Cardiac fibroblast (primary cell): ENCODE measurements around the gene TTC22.

Experiments used
- DNase-seq, 2 donors: peaks; one replicate each; pipeline versions ENCODE4 v3.0.0 to v3.0.0-alpha.2; 2010; ENCODE audit warnings: low read depth in 2 of 2
- H3K4me3 ChIP-seq, 2 donors: replicated peaks in 1 of 2; 1 replicate in 1 of 2; 2 replicates in 1 of 2; pipeline ENCODE4 v1.5.1; 2011; ENCODE audit warnings: low read depth in 2 of 2, low read length in 2 of 2, mild to moderate bottlenecking in 2 of 2, moderate library complexity in 1 of 2
- TF ChIP-seq, protein P1 (sequence below): IDR thresholded peaks from one replicate; pipeline ENCODE4 v1.5.1; 2011; ENCODE audit warnings: low read depth, mild to moderate bottlenecking, low read length, inconsistent platforms

Gene TTC22

DNA sequence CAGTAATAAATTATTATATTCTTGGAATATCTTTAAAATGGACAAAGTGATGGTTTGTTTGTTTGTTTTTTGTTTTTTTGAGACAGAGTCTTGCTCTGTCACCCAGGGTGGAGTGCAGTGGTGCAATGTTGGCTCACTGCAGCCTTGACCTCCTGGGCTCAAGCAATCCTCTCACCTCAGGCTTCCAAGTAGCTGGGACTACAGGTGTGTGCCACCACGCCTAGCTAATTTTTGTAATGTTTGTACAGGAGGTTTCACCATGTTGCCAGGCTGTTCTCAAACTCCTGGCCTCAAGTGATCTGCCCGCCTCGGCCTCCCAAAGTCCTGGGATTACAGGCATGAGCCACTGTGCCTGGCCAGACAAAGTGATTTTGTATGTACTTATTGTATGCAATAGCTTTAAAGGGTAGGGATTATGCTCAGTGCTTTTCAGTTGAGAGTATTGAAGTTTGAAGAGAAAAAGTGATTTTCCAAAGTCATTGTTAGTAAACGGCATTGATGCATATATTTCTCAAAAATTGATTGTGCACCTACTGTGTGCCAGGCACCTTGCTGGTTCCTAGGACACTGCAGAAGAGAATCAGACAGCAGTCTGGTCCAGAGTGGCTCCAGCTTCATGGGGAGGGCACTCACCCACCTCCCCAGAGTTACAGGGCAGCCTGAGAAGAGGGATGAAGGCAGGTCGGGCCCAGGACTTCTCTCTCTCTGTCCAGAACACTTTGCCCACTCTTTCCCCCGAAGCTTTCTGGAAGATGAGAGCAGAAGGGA lies 34.2 kb upstream of the TTC22 start:
- DNase-seq, result no peak
- TF ChIP-seq, protein P1, sequence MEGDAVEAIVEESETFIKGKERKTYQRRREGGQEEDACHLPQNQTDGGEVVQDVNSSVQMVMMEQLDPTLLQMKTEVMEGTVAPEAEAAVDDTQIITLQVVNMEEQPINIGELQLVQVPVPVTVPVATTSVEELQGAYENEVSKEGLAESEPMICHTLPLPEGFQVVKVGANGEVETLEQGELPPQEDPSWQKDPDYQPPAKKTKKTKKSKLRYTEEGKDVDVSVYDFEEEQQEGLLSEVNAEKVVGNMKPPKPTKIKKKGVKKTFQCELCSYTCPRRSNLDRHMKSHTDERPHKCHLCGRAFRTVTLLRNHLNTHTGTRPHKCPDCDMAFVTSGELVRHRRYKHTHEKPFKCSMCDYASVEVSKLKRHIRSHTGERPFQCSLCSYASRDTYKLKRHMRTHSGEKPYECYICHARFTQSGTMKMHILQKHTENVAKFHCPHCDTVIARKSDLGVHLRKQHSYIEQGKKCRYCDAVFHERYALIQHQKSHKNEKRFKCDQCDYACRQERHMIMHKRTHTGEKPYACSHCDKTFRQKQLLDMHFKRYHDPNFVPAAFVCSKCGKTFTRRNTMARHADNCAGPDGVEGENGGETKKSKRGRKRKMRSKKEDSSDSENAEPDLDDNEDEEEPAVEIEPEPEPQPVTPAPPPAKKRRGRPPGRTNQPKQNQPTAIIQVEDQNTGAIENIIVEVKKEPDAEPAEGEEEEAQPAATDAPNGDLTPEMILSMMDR, result no peak
- no peak overlapping the region for H3K4me3 ChIP-seq

DNA sequence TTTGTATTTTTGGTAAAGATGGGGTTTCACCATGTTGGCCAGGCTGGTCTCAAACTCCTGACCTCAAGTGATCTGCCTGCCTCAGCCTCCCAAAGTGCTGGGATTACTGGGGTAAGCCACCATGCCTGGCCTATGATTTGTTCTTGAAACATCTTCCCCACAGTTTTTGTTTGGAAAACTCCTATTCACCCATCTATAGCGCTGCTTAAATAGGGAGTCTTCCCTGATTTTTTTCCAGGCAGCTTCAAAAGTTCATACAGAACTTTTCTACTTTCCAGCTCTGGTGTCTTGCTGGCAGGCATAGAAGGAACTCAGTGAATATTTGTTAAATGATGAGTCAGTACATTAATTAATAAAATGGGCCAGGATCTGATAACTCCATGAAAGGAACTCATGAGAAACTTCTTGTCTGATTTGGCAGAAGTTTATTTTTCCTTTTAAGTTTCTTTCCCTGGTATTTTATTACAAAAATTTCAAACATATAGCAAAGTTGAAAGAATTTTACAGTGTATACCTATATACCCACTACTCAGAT lies 33.0 kb upstream of the TTC22 start:
- DNase-seq, result no peak
- no peak overlapping the region for H3K4me3 ChIP-seq
- TF ChIP-seq, protein P1, result no peak

DNA sequence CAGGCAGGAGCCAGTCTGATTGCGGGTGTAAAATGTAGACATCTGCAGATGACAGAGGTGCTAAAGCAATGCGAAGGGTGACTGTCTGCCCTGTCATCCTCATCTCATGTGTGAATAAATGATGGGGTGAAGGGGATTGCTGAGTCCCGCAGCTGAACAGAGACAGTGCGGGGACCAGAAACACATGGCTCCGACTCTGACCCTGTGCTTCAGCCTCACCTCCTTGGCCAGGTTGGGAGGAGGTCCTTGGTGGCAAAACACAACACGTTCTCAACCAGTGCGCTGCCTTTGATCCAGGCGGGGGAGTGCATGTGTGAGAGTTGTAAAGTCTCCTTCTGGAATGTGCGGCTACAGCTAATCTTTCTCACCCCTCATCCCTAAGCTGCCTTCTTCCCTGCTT lies 32.0 kb upstream of the TTC22 start:
- TF ChIP-seq, protein P1, result no peak

DNA sequence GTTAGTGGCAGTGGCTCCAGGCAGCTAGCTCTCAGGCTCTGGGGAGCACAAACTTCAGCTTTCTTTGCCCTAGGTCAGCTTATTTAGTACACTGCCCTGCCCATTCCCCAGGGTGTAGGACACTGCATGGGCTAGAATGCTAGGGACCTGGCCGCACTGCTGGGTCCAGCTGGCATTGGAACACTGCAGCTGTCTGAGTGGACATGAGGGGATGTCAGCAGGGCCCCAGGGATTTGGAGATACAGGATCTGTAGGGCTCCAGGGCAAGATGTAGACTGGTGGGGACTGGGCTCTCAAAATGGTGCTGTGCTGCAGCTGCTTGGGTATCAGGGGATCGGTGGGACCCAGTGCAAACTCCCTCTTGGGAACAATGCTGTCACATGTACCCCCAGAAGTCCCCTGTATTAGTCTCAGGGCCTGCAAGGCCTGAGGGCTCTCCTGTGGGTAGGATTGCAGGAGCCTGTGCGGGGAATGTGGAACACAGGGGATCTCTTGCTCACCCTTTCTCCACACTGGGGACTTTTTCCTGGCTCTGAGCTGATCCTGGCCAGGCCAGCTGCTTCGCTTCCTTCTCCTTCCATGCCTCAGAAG lies 25.2 kb upstream of the TTC22 start:
- DNase-seq, result no peak
- TF ChIP-seq, protein P1, result no peak

More for the DNA sequence above, 32.0 kb upstream of the TTC22 start:
- H3K4me3 ChIP-seq, result no peak overlapping the region
- DNase-seq, result no peak

DNA sequence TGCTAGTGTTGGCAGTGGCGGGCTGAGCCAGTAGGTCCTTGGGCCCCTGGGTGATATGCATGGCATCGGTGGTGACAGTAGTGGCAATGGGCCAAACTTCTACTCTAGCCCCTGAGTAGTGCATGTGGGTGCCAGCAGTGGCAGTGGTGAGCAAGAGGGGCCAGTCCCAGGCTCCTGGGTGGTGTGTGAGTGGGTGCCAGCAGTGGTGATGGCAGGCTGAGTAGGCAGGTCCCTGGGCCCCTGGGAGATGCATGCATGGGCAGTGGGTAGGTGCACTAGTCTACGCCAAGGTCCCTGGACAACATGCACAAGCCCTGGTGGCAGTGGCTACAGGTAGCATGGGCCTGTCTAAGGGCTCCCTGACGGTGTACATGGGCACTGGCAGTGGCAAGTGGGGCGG lies 24.6 kb upstream of the TTC22 start:
- no peak overlapping the region for H3K4me3 ChIP-seq
- DNase-seq, result no peak
- TF ChIP-seq, protein P1, result no peak

More for the DNA sequence above, 25.2 kb upstream of the TTC22 start:
- no peak overlapping the region for H3K4me3 ChIP-seq

DNA sequence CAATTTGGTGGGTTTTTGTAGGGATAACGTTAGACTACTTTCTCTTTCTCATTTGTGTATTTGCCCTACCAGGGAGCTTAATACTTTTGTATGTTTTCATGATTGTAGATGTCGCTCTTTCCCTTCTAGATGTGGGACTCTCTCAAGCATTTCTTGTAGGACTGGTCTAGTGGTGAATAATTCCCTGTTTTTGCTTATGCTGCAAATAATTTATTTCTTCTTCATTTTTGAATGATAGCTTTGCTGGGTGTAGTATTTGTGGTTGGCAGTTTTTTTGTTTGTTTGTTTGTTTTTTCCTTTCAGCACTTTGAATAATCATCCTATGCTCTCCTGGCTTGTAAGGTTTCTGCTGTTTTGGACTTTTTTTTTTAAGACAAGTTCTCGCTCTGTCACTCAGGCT lies 22.5 kb upstream of the TTC22 start:
- no peak for DNase-seq
- no peak overlapping the region for H3K4me3 ChIP-seq
- TF ChIP-seq, protein P1, result no peak
